Measurements from ENCODE around the gene TMSB10.

TMSB10 gene

DNA sequence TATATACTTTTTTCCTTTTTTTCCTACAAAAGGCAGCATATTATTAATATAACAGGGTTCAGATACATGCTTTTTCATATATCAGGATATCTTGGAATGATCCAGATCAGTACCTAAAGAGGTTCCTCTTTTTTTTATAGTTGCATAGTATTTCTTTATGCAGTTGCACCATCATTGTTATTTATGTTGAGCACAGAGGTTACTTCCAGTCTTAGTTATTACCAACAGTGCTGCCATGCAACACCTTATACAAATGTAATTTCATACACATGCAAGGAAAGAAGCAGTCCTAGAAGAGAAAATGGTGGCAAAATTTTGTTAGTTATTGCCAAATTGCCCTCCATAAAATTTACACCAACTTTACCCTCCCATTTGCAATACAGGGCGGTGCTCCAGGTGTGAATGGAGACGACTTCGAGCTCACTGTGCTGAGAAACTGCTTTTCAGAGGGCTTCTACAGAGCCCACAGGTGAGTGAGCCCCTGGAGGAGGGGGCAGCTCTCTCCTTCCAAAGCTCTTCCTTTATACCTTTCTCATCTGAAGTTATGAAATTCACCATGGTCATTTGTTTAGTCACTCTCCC is 35.5 kb downstream of the TMSB10 start:
- no peak for TF ChIP-seq RAD21 (IDR thresholded peaks at IDR 0.05; ENCODE audit: low read depth)

DNA sequence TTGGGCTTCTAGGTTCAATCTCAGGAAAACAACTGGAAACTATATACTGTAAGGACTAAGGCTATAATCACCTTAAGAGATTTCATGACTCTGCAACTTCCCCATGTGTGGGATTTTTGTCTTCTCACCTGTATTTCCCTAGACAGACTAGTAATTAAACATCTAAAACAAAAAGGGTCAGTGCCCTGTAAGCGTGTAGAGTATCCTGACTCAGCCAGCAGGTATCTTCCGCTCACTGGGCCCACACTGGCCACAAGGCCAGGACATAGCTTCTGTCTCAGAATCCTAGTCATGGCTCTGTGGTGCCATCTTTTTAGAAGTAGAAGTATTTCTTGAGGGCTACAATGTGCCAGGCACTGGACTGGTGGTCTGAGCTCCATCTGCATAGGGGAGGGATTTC is 36.7 kb downstream of the TMSB10 start:
- TF ChIP-seq YY1 (IDR thresholded peaks at IDR 0.05; ENCODE audit: low read depth), result no peak
- TF ChIP-seq USF1 (IDR thresholded peaks at IDR 0.05), result no peak
- no peak for TF ChIP-seq RAD21 (IDR thresholded peaks at IDR 0.05; ENCODE audit: low read depth)
- no peak for TF ChIP-seq REST (IDR thresholded peaks at IDR 0.05; ENCODE audit: low read depth)
- TF ChIP-seq FOXM1 (IDR thresholded peaks at IDR 0.05; ENCODE audit: borderline replicate concordance, low read depth), result no peak
- no peak for TF ChIP-seq TAF1 (IDR thresholded peaks at IDR 0.05; ENCODE audit: low read depth)
- TF ChIP-seq EGR1 (IDR thresholded peaks at IDR 0.05), result no peak
- TF ChIP-seq CEBPB (IDR thresholded peaks at IDR 0.05), result no peak
- TF ChIP-seq TEAD4 (IDR thresholded peaks at IDR 0.05), result no peak
- TF ChIP-seq NFIC (IDR thresholded peaks at IDR 0.05), result no peak
- TF ChIP-seq MAX (IDR thresholded peaks at IDR 0.05), result no peak
- no peak for TF ChIP-seq CREB1 (IDR thresholded peaks at IDR 0.05; ENCODE audit: low read depth)
- no peak for TF ChIP-seq EP300 (IDR thresholded peaks at IDR 0.05; ENCODE audit: borderline replicate concordance)

DNA sequence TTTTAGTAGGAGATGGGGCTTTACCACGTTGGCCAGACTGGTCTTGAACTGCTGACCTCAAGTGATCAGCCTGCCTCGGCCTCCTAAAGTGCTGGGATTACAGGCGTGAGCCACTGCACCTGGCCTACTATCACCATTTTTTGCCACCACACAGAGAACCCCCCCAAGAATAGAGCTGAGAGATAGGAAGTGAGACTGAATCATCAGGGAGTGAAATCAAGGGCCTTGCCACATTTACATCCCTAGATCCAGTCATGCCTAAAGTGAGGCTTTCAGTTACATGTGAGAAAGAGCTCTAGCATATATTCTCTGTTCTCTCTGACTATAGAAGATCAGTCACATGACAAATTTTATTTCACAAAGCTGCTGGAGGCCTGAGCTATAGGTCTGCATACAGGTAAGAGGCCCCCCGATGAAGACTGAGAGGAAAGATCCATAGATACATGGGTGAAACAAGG is 37.5 kb downstream of the TMSB10 start:
- TF ChIP-seq YY1 (IDR thresholded peaks at IDR 0.05; ENCODE audit: low read depth) (no peak), NFIC (IDR thresholded peaks at IDR 0.05) (no peak), TAF1 (IDR thresholded peaks at IDR 0.05; ENCODE audit: low read depth) (no peak), USF1 (IDR thresholded peaks at IDR 0.05) (no peak), TCF12 (IDR thresholded peaks at IDR 0.05; ENCODE audit: low read depth) (no peak), RAD21 (IDR thresholded peaks at IDR 0.05; ENCODE audit: low read depth) (no peak), ZBTB7A (IDR thresholded peaks at IDR 0.05; ENCODE audit: low read depth) (no peak), FOXM1 (IDR thresholded peaks at IDR 0.05; ENCODE audit: borderline replicate concordance, low read depth) (no peak)

- no peak for TF ChIP-seq USF1 (IDR thresholded peaks at IDR 0.05)
- no peak for TF ChIP-seq CREB1 (IDR thresholded peaks at IDR 0.05; ENCODE audit: low read depth)
- TF ChIP-seq ZBTB7A (IDR thresholded peaks at IDR 0.05; ENCODE audit: low read depth), result no peak
- no peak for TF ChIP-seq YY1 (IDR thresholded peaks at IDR 0.05; ENCODE audit: low read depth)
- TF ChIP-seq EP300 (IDR thresholded peaks at IDR 0.05; ENCODE audit: borderline replicate concordance), result no peak
- no peak for TF ChIP-seq REST (IDR thresholded peaks at IDR 0.05; ENCODE audit: low read depth)
- no peak for TF ChIP-seq RAD21 (IDR thresholded peaks at IDR 0.05; ENCODE audit: low read depth)
- no peak for TF ChIP-seq EGR1 (IDR thresholded peaks at IDR 0.05)
- no peak for TF ChIP-seq MAX (IDR thresholded peaks at IDR 0.05)
- TF ChIP-seq FOXM1 (IDR thresholded peaks at IDR 0.05; ENCODE audit: borderline replicate concordance, low read depth), result no peak
- no peak for TF ChIP-seq NFIC (IDR thresholded peaks at IDR 0.05)
- no peak for TF ChIP-seq CEBPB (IDR thresholded peaks at IDR 0.05)
- TF ChIP-seq TAF1 (IDR thresholded peaks at IDR 0.05; ENCODE audit: low read depth), result no peak
- no peak for TF ChIP-seq TEAD4 (IDR thresholded peaks at IDR 0.05)
- no peak for TF ChIP-seq TCF12 (IDR thresholded peaks at IDR 0.05; ENCODE audit: low read depth)
Measured at GRCh38 chr2:84944295-84944909, 38.9 kb downstream of the TMSB10 start.

GRCh38 chr2:84946204-84947009 is 41.0 kb downstream of the TMSB10 start:
- peak; percentile 31; the same call in 1 of the 2 replicates for TF ChIP-seq TAF1 (IDR thresholded peaks at IDR 0.05; ENCODE audit: low read depth)
- no peak for TF ChIP-seq USF1 (IDR thresholded peaks at IDR 0.05)
- TF ChIP-seq EGR1 (IDR thresholded peaks at IDR 0.05), result no peak
- peak; percentile 76; the same call in 1 of the 2 replicates for TF ChIP-seq TCF12 (IDR thresholded peaks at IDR 0.05; ENCODE audit: low read depth)
- TF ChIP-seq CREB1 (IDR thresholded peaks at IDR 0.05; ENCODE audit: low read depth), result no peak
- no peak for TF ChIP-seq CEBPB (IDR thresholded peaks at IDR 0.05)
- no peak for TF ChIP-seq ZBTB7A (IDR thresholded peaks at IDR 0.05; ENCODE audit: low read depth)
- TF ChIP-seq REST (IDR thresholded peaks at IDR 0.05; ENCODE audit: low read depth), result no peak
- TF ChIP-seq EP300 (IDR thresholded peaks at IDR 0.05; ENCODE audit: borderline replicate concordance), result peak; percentile 85; the same call in 1 of the 2 replicates
- TF ChIP-seq NFIC (IDR thresholded peaks at IDR 0.05), result 0 out of 2 replicates have a peak, but pooled peaks have one; percentile 25
- no peak for TF ChIP-seq FOXM1 (IDR thresholded peaks at IDR 0.05; ENCODE audit: borderline replicate concordance, low read depth)
- 0 out of 2 replicates have a peak, but pooled peaks have one; percentile 17 for TF ChIP-seq RAD21 (IDR thresholded peaks at IDR 0.05; ENCODE audit: low read depth)
- peak; percentile 90 for TF ChIP-seq TEAD4 (IDR thresholded peaks at IDR 0.05)
- peak; percentile 81 for TF ChIP-seq MAX (IDR thresholded peaks at IDR 0.05)
- TF ChIP-seq YY1 (IDR thresholded peaks at IDR 0.05; ENCODE audit: low read depth), result no peak

Measured in Ishikawa (cell line).